Kidney (tissue), 14 donors: ENCODE data around the gene IGF2BP1. TPM values are rescaled to one million over a fixed set of nuclear protein-coding genes. Genes with fewer than 3 reads are reported as not detected.

Experiments used
- DNase-seq, 5 donors: peaks; one replicate each; pipeline ENCODE4 v3.0.0-alpha.2; 2013 to 2020
- FAIRE-seq: peaks from 2 replicates; lab custom pipeline; 2012; peaks lifted over from hg19 to GRCh38; lab: Jason Lieb, UNC
- H3K27ac ChIP-seq, 2 donors: one replicate each; pipeline ENCODE4 v1.7.0; 2013; ENCODE audit warnings: low read depth in 2 of 2, low read length in 2 of 2, inconsistent platforms in 1 of 2
- H3K27me3 ChIP-seq: one replicate; pipeline ENCODE4 v1.7.1; 2013; ENCODE audit warnings: low read length, inconsistent platforms; ENCODE audit not compliant: control insufficient read depth, insufficient read depth
- H3K36me3 ChIP-seq, 3 donors: one replicate each; pipeline versions ENCODE4 v1.7.0 to v1.7.1; 2013; ENCODE audit warnings: low read length in 3 of 3, control low read depth in 1 of 3, inconsistent platforms in 1 of 3; ENCODE audit not compliant: insufficient read depth in 3 of 3, control insufficient read depth in 2 of 3
- H3K4me1 ChIP-seq, 3 donors: one replicate each; pipeline versions ENCODE4 v1.7.0 to v1.7.1; 2013; ENCODE audit warnings: low read length in 3 of 3, inconsistent platforms in 1 of 3, low read depth in 1 of 3; ENCODE audit not compliant: control insufficient read depth in 2 of 3, insufficient read depth in 2 of 3
- H3K4me3 ChIP-seq, 3 donors: one replicate each; pipeline versions ENCODE4 v1.7.0 to v1.8.1; 2013; ENCODE audit warnings: low read length in 3 of 3, control low read depth in 1 of 3, inconsistent platforms in 1 of 3
- H3K9ac ChIP-seq, 3 donors: one replicate each; pipeline versions ENCODE4 v1.7.0 to v1.7.1; 2013; ENCODE audit warnings: low read length in 3 of 3, control low read depth in 1 of 3, inconsistent platforms in 1 of 3
- H3K9me3 ChIP-seq, 3 donors: one replicate each; pipeline versions ENCODE4 v1.7.0 to v1.7.1; 2013; ENCODE audit warnings: low read length in 3 of 3, control low read depth in 1 of 3, inconsistent platforms in 1 of 3; ENCODE audit not compliant: control insufficient read depth in 2 of 3, insufficient read depth in 1 of 3
- intact Hi-C: fragments of 100-400 bp; cut with DNase I; formaldehyde crosslinking; loops from one replicate; pipeline ENCODE4 v1.11.1; 2022
- polyA plus RNA-seq: library from polyadenylated mRNA; stranded (reverse); fragments of 350-450 nt; fragmentation: Illumina TruSeq; extraction: RNeasy Lipid Tissue Mini Kit (QIAGEN cat#74804); gene quantifications from one replicate; pipeline ENCODE4 v1.2.3, GENCODE V29; 2014; ENCODE audit warnings: low read depth, low replicate concordance; ENCODE audit not compliant: insufficient read depth
- total RNA-seq: library from RNA; stranded (reverse); fragmentation: NEBNext Ultra II Directional; extraction: Animal tissue kit (Norgen Biotek cat#: 25700); gene quantifications from one replicate; pipeline ENCODE4 v1.2.1, GENCODE V29; 2021
- TF ChIP-seq, protein P1 (sequence below): IDR thresholded peaks from 3 replicates; pipeline ENCODE4 v1.5.1; 2012; ENCODE audit warnings: mild to moderate bottlenecking, moderate library complexity, borderline replicate concordance; ENCODE audit not compliant: insufficient read depth; ENCODE audit errors: extremely low read depth
- donor health status: control.
- donor health status: control.
- donor health status: control.
- donor health status: control.
- donor health status: control.
- donor health status: DM: yes; HTN: yes; CAD: no.
- donor health status: Normal renal cell carcinoma (clear cell type).

IGF2BP1 gene
- total and polyA plus RNA-seq, 2 donors from 2014 or later = 1.3 to 1.5 TPM

GRCh38 chr17:49090878-49091594 is 93.9 kb downstream of the IGF2BP1 start:
- intact Hi-C loops = no loop called here
- H3K27me3 ChIP-seq = no peaks in the 10 kb centered on the region
- TF ChIP-seq, protein P1, sequence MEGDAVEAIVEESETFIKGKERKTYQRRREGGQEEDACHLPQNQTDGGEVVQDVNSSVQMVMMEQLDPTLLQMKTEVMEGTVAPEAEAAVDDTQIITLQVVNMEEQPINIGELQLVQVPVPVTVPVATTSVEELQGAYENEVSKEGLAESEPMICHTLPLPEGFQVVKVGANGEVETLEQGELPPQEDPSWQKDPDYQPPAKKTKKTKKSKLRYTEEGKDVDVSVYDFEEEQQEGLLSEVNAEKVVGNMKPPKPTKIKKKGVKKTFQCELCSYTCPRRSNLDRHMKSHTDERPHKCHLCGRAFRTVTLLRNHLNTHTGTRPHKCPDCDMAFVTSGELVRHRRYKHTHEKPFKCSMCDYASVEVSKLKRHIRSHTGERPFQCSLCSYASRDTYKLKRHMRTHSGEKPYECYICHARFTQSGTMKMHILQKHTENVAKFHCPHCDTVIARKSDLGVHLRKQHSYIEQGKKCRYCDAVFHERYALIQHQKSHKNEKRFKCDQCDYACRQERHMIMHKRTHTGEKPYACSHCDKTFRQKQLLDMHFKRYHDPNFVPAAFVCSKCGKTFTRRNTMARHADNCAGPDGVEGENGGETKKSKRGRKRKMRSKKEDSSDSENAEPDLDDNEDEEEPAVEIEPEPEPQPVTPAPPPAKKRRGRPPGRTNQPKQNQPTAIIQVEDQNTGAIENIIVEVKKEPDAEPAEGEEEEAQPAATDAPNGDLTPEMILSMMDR = no peak
- H3K9ac ChIP-seq = no peak overlapping the region
- no peaks in the 10 kb centered on the region for H3K36me3 ChIP-seq
- H3K27ac ChIP-seq = no peak overlapping the region
- FAIRE-seq = no peak
- H3K4me3 ChIP-seq = no peak overlapping the region
- no peaks in the 10 kb centered on the region for H3K4me1 ChIP-seq
- DNase-seq = no peak
- no peaks in the 10 kb centered on the region for H3K9me3 ChIP-seq

DNA sequence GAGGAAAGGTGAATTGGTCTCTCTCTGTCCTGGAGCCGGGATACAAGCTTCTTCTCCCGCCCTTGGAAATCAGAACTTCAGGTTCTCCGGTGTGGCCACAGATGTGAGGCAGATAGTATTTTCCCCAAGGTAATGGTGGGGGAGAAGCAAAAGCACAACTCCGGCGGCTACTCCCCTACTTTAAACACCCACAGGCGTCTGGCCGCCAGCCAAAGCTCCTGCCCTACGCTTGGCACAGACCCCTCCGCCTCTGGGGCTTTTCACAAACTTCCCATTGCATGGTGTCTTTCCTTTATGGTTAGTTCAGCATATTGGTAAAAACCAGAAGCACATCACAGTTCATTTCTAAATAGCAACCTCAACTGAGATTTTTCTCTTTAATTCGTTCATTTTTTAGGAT is 95.9 kb downstream of the IGF2BP1 start:
- H3K27me3 ChIP-seq = no peaks in the 10 kb centered on the region
- no peak overlapping the region for H3K27ac ChIP-seq
- FAIRE-seq (no peak), DNase-seq (peak in 3 of 5 donors; percentile 12 to 77 (median 26))
- TF ChIP-seq, protein P1 = no peak
- H3K36me3 ChIP-seq = no peaks in the 10 kb centered on the region
- H3K9me3 ChIP-seq = no peaks in the 10 kb centered on the region
- no peaks in the 10 kb centered on the region for H3K4me1 ChIP-seq
- intact Hi-C loops = no loop called here
- H3K9ac ChIP-seq = no peak overlapping the region
- no peak overlapping the region for H3K4me3 ChIP-seq

DNA sequence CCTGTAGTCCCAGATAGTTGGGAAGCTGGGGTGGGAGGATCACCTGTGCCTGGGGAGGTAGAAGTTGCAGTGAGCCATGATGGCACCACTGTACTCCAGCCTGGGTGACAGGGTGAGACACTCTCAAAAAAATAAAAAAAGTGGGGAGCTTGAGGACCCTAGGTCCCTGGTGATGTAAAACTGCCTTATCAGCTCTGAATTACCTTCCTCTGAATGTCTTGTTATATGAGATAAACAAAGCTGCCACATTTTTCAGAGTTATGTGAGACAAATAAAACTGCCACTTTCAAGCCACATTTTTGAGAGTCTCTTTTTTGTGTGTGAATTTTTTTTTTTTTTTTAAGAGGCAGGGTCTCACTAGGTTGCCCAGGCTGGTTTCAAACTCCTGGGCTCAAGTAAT is 103.4 kb downstream of the IGF2BP1 start:
- Histone ChIP-seq H3K9me3 (no peaks in the 10 kb centered on the region), H3K27me3 (no peaks in the 10 kb centered on the region), H3K36me3 (no peaks in the 10 kb centered on the region), H3K9ac (peak overlapping the region in 1 of 3 donors; percentile 34), H3K4me1 (no peaks in the 10 kb centered on the region), H3K4me3 (no peak overlapping the region), H3K27ac (no peak overlapping the region)
- FAIRE-seq (no peak), DNase-seq (peak in 1 of 5 donors; percentile 18)
- TF ChIP-seq, protein P1 = no peak
- intact Hi-C loops = no loop called here
